NCI-H748 treated with DMSO at 0.1 percent for 48 hours (cell line): ENCODE data around the gene LHPP.

ENCODE experiments used
- DNase-seq: peaks from one replicate; lab custom pipeline; 2025; lab: John Stamatoyannopoulos, UW

Gene LHPP

DNA sequence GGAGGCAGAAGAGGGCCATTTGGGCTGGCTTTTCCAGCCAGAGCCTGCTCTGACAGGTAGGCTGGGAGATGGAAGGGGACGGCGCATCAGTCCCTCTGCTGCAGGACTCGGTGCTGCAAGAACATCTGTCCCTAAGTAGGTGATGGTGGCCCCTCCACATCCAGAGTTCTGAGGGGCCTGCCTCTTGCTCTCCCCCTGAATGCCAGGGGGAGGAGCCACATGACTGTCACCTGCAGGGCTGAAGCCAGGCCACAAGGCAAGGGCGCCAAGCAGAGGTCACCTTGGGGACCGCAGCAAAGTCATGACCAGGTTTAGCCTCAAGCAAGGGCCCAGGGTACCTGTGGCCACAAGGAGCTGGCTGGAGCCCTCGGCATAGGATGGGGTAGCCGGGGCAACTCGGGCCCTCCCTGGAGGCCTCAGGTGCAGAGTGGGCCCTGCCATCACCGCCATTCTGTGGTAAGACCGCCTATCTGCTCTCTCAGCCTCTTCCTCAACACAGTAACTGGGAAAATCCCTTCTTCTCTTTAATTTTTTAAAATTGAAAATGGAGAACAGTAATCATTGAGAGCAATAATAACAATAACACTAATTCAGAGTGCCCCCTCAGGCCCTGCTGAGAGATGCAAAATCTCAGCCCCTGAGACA, 183.3 kb downstream of the LHPP start:
- DNase-seq, result no peak

DNA sequence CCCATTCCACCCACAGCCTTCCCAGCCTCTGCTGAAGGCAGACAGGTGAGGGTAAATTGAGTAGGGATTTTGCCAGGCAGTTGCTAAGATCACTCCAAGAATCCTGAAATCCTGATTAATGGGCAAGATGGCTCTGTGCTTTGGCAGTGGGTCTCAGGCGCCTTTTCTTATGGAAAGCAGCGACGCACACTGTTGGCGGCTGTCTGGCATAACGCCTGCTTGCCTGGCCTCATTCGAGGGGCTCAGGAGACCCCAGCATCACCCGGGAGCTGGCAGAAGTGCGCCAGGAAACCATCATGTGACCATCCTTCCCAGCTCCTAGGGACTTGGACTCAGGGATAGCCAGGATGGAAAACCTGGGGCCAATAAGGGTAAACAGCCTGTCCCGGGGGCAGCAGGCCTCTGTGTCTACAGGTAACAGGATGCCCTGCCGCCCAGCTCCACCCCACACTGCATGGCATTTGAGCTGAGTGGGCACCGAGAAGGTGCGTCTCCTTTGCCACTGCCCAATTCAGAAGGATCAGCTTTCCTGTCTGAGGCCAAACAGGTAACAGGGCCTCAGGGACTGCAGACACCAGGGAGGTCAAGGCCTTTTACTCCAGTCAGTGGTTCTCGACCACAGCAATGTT, 184.0 kb downstream of the LHPP start:
- no peak for DNase-seq

- DNase-seq, result no peak
These were observed 185.1 kb downstream of the LHPP start for GRCh38 chr10:124646483-124647352.

DNA sequence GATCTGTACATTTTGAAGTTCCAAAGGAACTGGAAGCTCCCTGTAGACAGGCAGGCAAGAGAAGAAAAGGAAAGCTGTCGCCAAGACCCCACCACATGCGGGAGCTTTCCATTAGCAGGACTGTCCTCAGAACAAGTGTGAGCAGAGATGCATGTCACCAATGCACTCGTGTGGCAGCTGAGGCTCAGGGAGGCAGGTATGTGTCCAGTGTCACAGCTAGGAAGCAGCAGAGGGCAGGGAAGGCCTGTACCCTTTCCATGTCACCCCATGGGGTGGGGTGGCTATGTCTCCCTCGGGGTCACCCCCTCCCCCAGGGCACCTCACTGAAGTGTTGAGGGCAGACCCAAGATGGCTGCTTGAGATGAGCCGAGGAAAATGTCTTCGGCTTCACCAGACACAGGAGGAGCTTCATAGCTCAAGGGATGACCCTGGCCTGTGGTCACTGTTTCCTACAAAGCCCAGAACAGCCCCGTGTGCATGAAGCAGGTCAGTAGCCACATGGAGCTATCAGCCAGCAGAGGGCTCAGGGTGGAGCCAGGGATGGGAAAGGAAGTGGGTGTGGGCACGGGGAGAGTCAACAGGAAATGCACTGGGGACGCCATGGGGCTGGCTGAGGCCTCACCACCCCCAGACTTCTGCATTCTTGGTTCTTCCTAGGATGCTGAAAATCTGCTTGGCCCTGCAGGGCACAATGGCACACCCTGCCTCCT, 186.0 kb downstream of the LHPP start:
- no peak for DNase-seq

DNA sequence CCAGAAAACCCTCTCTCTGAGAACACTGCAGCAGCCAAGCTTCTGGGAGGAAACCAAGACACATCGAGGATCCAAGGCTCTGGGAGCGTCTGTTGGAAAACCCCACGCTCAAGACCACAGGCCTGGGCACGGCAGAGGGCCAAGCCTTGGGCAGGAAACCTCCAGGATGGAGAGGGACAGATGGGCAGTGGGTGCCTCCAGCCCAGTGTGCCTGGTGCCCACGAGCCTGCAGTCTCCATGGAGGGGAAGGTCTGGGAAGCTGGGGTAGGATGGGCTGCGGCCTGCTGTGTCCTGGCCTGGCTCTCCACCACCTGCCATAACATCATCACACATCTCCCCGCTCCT, 186.5 kb downstream of the LHPP start:
- no peak for DNase-seq

- DNase-seq, result no peak
These were observed 187.1 kb downstream of the LHPP start for GRCh38 chr10:124648738-124649137.

DNA sequence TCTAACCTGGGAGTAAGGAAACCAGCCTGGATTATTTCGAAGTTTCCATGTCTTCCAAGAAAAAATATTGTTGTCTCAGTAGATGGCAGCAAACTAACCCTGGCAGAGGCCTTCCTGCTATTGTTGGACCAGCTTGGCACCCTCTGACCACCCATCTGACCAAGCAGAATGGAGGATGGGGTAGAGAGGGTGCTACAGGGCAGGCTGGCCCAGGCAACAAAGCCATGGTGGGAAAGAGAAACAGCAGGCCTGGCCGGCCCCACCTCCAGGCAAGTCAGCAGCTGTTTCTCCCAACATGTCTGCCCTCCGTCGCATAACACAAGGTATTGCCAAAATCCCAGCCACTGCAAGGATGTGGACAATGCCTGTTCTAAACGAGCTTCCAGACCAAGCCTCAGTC, 187.6 kb downstream of the LHPP start:
- DNase-seq, result no peak

DNA sequence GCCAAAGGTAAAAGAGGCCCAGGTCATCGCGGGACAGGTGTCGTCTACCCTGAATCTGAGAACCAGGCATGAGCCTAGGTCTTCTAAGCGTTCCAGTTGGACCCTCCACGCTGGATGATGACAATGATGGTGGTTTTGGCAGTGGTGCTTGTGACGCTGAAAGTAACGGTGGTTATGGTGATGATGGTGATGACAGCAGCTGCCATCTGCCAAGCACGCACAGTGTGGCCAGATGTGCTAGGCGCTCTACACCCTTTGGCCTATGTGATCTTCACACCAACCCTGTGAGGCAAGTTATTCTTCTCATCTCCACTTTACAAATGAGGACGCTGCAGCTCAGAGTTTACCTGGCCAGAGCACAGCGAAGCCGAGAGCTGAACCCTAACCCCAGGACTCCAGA, 188.6 kb downstream of the LHPP start:
- DNase-seq, result no peak

- DNase-seq, result no peak
These were observed 189.3 kb downstream of the LHPP start for GRCh38 chr10:124650820-124651401.

GRCh38 chr10:124651402-124651891, 189.8 kb downstream of the LHPP start:
- no peak for DNase-seq

- no peak for DNase-seq
These were observed 190.6 kb downstream of the LHPP start for GRCh38 chr10:124652200-124652599.

GRCh38 chr10:124652701-124653100, 191.1 kb downstream of the LHPP start:
- DNase-seq, result no peak

DNA sequence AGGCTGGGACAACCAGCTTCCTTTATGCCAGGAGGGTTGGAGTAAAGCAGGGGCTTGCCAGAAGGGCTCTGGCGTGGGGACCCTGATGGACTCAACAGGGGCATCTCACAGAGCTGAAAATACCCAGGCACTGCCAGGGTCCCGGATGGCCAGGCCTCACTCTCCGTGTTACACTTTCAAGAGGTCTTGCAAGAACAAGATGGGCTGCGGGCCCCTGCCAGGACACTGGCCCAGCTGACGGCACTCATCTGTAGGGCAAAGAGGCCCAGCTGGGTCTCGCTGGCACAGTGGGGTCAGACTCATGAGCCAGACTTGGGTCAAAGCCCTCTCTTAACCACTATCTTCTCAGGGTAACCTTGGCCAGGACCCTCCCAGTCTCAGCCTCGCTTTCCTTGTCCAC, 191.7 kb downstream of the LHPP start:
- DNase-seq, result no peak

DNA sequence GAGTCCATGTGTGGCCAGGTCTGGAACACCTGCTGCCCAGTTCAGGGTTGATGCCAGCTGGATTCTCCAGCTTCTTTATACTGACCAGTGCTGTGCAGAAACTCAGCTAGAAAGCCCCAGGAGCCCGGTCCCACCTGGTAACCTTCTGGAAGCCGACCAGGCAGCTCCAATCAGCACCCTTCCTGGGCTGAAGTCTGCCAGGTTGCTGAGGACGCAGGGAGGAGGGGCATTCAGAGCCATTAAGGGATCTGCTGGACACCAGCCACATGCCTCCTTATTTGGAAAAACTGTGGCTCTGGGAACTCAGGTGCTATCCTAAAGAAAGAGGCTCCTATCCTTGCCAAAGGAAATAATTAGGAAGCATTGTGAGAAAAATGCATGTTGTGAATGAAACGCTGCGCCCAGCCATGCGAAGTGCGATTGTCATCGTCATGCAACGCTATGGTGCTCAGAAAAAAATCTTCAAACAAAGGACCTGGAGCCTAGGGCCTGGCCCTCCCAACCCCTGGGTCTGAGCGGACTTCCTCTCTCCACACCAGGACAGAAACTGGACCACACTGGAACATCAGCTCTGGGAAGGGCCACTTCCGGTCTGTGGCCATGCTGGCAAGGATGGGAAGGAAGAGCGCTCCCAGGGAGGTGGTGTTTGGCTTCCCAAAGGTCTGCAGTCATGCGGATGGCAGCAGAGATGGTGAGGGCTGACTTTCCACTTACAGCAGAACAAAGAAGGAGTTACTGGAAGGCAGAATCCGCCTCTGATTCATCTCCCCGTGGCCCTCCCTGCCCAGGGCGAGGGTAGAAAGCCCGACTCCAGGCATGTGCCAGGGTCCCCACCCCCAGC, 192.4 kb downstream of the LHPP start:
- DNase-seq, result no peak

DNA sequence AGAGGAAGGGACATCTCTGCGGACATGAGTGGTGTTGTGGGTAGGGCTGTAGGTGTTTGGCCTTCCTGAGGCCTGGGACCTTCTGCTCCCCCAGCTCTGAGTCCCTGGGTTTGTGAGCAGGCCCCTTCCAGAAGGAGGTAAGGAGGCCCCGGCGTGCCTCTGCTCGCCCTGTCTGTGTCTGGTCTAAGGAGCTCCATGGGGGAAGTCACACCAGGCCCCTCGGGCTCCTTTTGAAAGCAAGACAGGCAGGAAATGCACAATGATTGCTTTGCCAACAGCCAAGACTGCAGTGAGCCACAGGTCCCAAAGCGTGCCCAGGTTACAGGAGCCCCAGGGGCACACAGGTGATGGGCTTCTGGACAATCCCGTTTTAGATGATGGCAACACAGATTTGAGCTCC, 193.1 kb downstream of the LHPP start:
- no peak for DNase-seq

DNA sequence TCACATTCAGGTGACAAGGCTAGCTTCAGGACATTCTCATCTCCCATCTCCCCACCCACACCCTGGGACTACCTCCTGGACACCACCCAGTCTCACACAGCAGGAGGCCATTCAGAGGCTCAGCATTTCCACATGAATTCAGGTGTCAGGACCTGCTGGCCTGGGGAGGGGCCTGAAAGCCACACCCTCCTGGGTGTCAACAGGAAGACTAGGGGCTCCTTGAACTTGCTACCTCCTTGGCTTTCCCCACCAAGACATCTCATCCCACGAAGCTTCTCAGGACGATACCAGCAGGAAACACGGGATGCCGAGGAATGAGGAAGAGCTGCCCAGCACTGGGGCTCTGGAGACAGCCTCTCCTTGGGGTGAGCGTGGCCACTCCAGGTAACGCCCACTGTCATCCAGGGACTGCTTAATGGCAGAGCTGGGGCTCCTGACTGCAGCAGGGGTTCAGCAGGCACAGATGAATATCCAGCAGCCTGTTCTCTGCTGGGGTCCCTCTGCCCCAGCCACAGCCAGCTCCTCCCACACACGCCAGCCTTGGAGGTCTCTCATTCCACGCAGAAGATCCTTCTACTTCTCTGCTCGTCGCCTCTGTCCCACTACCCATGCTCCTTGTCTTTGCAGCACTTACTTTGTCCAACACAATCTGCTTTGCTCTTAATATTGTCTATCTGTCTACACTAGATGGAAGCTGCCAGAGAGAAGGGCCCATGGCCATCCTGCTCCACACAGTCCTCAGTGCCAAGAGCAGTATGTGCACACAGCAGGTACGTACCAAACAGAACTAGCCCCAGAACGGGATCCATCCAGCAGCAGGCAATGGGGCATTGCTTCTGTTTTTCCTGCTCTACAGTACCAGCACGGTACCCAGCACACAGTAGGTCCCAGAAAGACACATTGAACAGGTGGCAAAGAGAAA, 193.8 kb downstream of the LHPP start:
- no peak for DNase-seq

DNA sequence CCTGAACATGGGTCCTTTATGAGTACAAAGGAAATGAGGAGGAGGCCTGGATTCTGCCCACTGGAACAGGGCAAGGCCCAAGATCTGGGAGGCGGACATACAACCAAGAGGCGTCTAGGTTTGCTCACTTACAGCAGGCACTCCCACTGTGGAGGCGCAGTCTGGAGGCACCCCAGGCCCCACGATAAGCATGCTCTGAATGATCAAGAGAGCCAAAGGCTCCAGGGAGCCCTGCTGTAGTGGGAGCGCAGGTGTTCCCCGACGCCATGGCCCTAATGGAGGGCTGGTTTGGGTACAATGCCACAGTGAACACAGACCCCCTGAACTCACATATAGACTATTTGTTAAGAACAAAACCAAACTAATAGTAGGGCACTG, 194.5 kb downstream of the LHPP start:
- DNase-seq, result no peak

DNA sequence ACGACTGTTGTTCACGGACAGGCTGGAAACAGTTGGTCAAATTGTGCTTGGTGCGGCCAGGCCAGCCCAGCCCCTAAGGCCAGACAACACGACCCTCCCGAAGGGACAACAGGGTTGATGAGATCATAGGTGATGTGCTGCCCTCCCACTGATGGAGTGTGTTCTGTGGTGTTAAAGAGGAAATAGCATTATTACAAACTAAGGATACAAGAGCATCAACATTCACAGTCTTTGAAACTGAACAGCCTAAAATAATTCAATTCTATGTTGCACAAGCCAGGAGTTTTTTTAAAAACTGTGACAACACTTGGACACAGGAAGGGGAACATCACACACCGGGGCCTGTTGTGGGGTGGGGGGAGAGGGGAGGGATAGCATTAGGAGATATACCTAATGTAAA, 194.9 kb downstream of the LHPP start:
- DNase-seq, result no peak

GRCh38 chr10:124657806-124658205, 196.2 kb downstream of the LHPP start:
- no peak for DNase-seq

GRCh38 chr10:124658591-124659242, 197.1 kb downstream of the LHPP start:
- no peak for DNase-seq
